ENCODE results near the gene GPHN. TPM values are rescaled to one million over a fixed set of nuclear protein-coding genes. Genes with fewer than 3 reads are reported as not detected.

GPHN gene
- total RNA-seq, 1 donor from 2014 or later: 33.9 TPM

GRCh38 chr14:67079846-67080245, 571.9 kb downstream of the GPHN start:
- peaks cover 8% of the 10 kb centered on the region for H3K9me3 Mint-ChIP-seq
- intact Hi-C loops (cut with micrococcal nuclease): no loop called here

GRCh38 chr14:67108230-67108629, 600.3 kb downstream of the GPHN start:
- intact Hi-C loops (cut with micrococcal nuclease): no loop called here
- H3K4me3 Mint-ChIP-seq (ENCODE audit: low read depth): no peak overlapping the region

More at GRCh38 chr14:67079846-67080245, 571.9 kb downstream of the GPHN start:
- H3K27ac Mint-ChIP-seq: no peak overlapping the region
- DNase-seq (ENCODE audit: low spot score): no peak
- no peaks in the 10 kb centered on the region for H3K4me1 Mint-ChIP-seq (ENCODE audit: low read depth)
- H3K36me3 Mint-ChIP-seq (ENCODE audit: low read depth): no peaks in the 10 kb centered on the region
- no peak overlapping the region for H3K4me3 Mint-ChIP-seq (ENCODE audit: low read depth)
- H3K27me3 Mint-ChIP-seq (ENCODE audit: low read depth): no peaks in the 10 kb centered on the region

GRCh38 chr14:67111022-67111421, 603.1 kb downstream of the GPHN start:
- DNase-seq (ENCODE audit: low spot score): no peak
- Mint-ChIP-seq H3K36me3 (ENCODE audit: low read depth) (peaks cover 4% of the 10 kb centered on the region), H3K27me3 (ENCODE audit: low read depth) (no peaks in the 10 kb centered on the region), H3K4me1 (ENCODE audit: low read depth) (no peaks in the 10 kb centered on the region), H3K4me3 (ENCODE audit: low read depth) (no peak overlapping the region), H3K27ac (no peak overlapping the region), H3K9me3 (peaks cover 7% of the 10 kb centered on the region)
- intact Hi-C loops (cut with micrococcal nuclease): no loop called here

More at GRCh38 chr14:67108230-67108629, 600.3 kb downstream of the GPHN start:
- no peak for DNase-seq (ENCODE audit: low spot score)
- Mint-ChIP-seq H3K27ac (no peak overlapping the region), H3K9me3 (peaks cover 30% of the 10 kb centered on the region), H3K36me3 (ENCODE audit: low read depth) (peaks cover 4% of the 10 kb centered on the region), H3K27me3 (ENCODE audit: low read depth) (no peaks in the 10 kb centered on the region), H3K4me1 (ENCODE audit: low read depth) (no peaks in the 10 kb centered on the region)

GRCh38 chr14:67112344-67112743, 604.4 kb downstream of the GPHN start:
- Mint-ChIP-seq H3K4me3 (ENCODE audit: low read depth) (no peak overlapping the region), H3K9me3 (no peaks in the 10 kb centered on the region), H3K27me3 (ENCODE audit: low read depth) (peaks cover 2% of the 10 kb centered on the region), H3K4me1 (ENCODE audit: low read depth) (no peaks in the 10 kb centered on the region), H3K36me3 (ENCODE audit: low read depth) (no peaks in the 10 kb centered on the region), H3K27ac (no peak overlapping the region)
- intact Hi-C loops (cut with micrococcal nuclease): no loop called here
- DNase-seq (ENCODE audit: low spot score): no peak

- peaks cover 1% of the 10 kb centered on the region for H3K4me1 Mint-ChIP-seq (ENCODE audit: low read depth)
- peaks cover 4% of the 10 kb centered on the region for H3K9me3 Mint-ChIP-seq
- peaks cover 9% of the 10 kb centered on the region for H3K36me3 Mint-ChIP-seq (ENCODE audit: low read depth)
- H3K4me3 Mint-ChIP-seq (ENCODE audit: low read depth): no peak overlapping the region
- intact Hi-C loops (cut with micrococcal nuclease): no loop called here
- no peaks in the 10 kb centered on the region for H3K27me3 Mint-ChIP-seq (ENCODE audit: low read depth)
- DNase-seq (ENCODE audit: low spot score): no peak
- no peak overlapping the region for H3K27ac Mint-ChIP-seq
Observed at GRCh38 chr14:67127174-67127573, 619.2 kb downstream of the GPHN start.

GRCh38 chr14:67129768-67130167, 621.8 kb downstream of the GPHN start:
- Mint-ChIP-seq H3K9me3 (peaks cover 4% of the 10 kb centered on the region), H3K27ac (no peak overlapping the region), H3K27me3 (ENCODE audit: low read depth) (no peaks in the 10 kb centered on the region), H3K4me3 (ENCODE audit: low read depth) (no peak overlapping the region), H3K4me1 (ENCODE audit: low read depth) (peaks cover 11% of the 10 kb centered on the region), H3K36me3 (ENCODE audit: low read depth) (peaks cover 9% of the 10 kb centered on the region)
- intact Hi-C loops (cut with micrococcal nuclease): loop anchor here (10.0 kb wide), 1 partner anchor 375 kb away; no protein-coding TSS in a partner anchor
- DNase-seq (ENCODE audit: low spot score): no peak

GRCh38 chr14:67131691-67132090, 623.7 kb downstream of the GPHN start:
- H3K27me3 Mint-ChIP-seq (ENCODE audit: low read depth): no peaks in the 10 kb centered on the region
- no peaks in the 10 kb centered on the region for H3K9me3 Mint-ChIP-seq
- intact Hi-C loops (cut with micrococcal nuclease): loop anchor here (10.0 kb wide), 1 partner anchor 377 kb away; no protein-coding TSS in a partner anchor
- H3K36me3 Mint-ChIP-seq (ENCODE audit: low read depth): peaks cover 5% of the 10 kb centered on the region
- H3K4me3 Mint-ChIP-seq (ENCODE audit: low read depth): no peak overlapping the region
- peaks cover 16% of the 10 kb centered on the region for H3K4me1 Mint-ChIP-seq (ENCODE audit: low read depth)
- DNase-seq (ENCODE audit: low spot score): no peak
- no peak overlapping the region for H3K27ac Mint-ChIP-seq

GRCh38 chr14:67133144-67133543, 625.2 kb downstream of the GPHN start:
- no peak overlapping the region for H3K27ac Mint-ChIP-seq
- H3K27me3 Mint-ChIP-seq (ENCODE audit: low read depth): no peaks in the 10 kb centered on the region
- peaks cover 5% of the 10 kb centered on the region for H3K36me3 Mint-ChIP-seq (ENCODE audit: low read depth)
- intact Hi-C loops (cut with micrococcal nuclease): loop anchor here (10.0 kb wide), 1 partner anchor 378 kb away; no protein-coding TSS in a partner anchor
- no peaks in the 10 kb centered on the region for H3K9me3 Mint-ChIP-seq
- no peak overlapping the region for H3K4me3 Mint-ChIP-seq (ENCODE audit: low read depth)
- DNase-seq (ENCODE audit: low spot score): no peak
- H3K4me1 Mint-ChIP-seq (ENCODE audit: low read depth): peaks cover 16% of the 10 kb centered on the region

- Mint-ChIP-seq H3K4me3 (ENCODE audit: low read depth) (no peak overlapping the region), H3K27me3 (ENCODE audit: low read depth) (no peaks in the 10 kb centered on the region), H3K4me1 (ENCODE audit: low read depth) (peaks cover 16% of the 10 kb centered on the region), H3K9me3 (no peaks in the 10 kb centered on the region), H3K36me3 (ENCODE audit: low read depth) (peaks cover 5% of the 10 kb centered on the region), H3K27ac (peak overlapping the region; percentile 58)
- no peak for DNase-seq (ENCODE audit: low spot score)
- intact Hi-C loops (cut with micrococcal nuclease): loop anchor here (1.0 to 10.0 kb wide), 4 partner anchors 25 to 379 kb away; partner anchors contain the start of gene GARIN2
Observed at GRCh38 chr14:67133595-67134441, 625.9 kb downstream of the GPHN start.

GRCh38 chr14:67137744-67138371, 629.9 kb downstream of the GPHN start:
- peaks cover 15% of the 10 kb centered on the region for H3K4me1 Mint-ChIP-seq (ENCODE audit: low read depth)
- no peak overlapping the region for H3K27ac Mint-ChIP-seq
- no peak for DNase-seq (ENCODE audit: low spot score)
- H3K9me3 Mint-ChIP-seq: no peaks in the 10 kb centered on the region
- no peaks in the 10 kb centered on the region for H3K36me3 Mint-ChIP-seq (ENCODE audit: low read depth)
- no peaks in the 10 kb centered on the region for H3K27me3 Mint-ChIP-seq (ENCODE audit: low read depth)
- no peak overlapping the region for H3K4me3 Mint-ChIP-seq (ENCODE audit: low read depth)
- intact Hi-C loops (cut with micrococcal nuclease): loop anchor here (5.0 to 10.0 kb wide), 2 partner anchors 383 to 641 kb away; no protein-coding TSS in a partner anchor

- Mint-ChIP-seq H3K4me3 (ENCODE audit: low read depth) (no peak overlapping the region), H3K36me3 (ENCODE audit: low read depth) (no peaks in the 10 kb centered on the region), H3K27ac (no peak overlapping the region), H3K9me3 (no peaks in the 10 kb centered on the region), H3K4me1 (ENCODE audit: low read depth) (peaks cover 2% of the 10 kb centered on the region), H3K27me3 (ENCODE audit: low read depth) (no peaks in the 10 kb centered on the region)
- intact Hi-C loops (cut with micrococcal nuclease): no loop called here
- no peak for DNase-seq (ENCODE audit: low spot score)
Observed at GRCh38 chr14:67140556-67140955, 632.6 kb downstream of the GPHN start.

GRCh38 chr14:67141146-67141900, 633.4 kb downstream of the GPHN start:
- DNase-seq (ENCODE audit: low spot score): no peak
- H3K4me1 Mint-ChIP-seq (ENCODE audit: low read depth): no peaks in the 10 kb centered on the region
- intact Hi-C loops (cut with micrococcal nuclease): no loop called here
- H3K4me3 Mint-ChIP-seq (ENCODE audit: low read depth): no peak overlapping the region
- no peaks in the 10 kb centered on the region for H3K36me3 Mint-ChIP-seq (ENCODE audit: low read depth)
- H3K27me3 Mint-ChIP-seq (ENCODE audit: low read depth): no peaks in the 10 kb centered on the region
- no peaks in the 10 kb centered on the region for H3K9me3 Mint-ChIP-seq
- no peak overlapping the region for H3K27ac Mint-ChIP-seq

Measured in activated T-helper 2 cell treated with anti-CD3 and anti-CD28 coated beads, Interferon-gamma antibody, Interleukin-2, Interleukin-4, amounts not matched to agents 10 μg/mL and 5 μg/mL and 100 μg/mL, durations not matched to agents 14 hours and 24 hours and 36 hours (primary cell).